Neuronal stem cell (in vitro differentiated cells): ENCODE measurements around the gene KRTDAP.

ENCODE experiments used
- DNase-seq: peaks from one replicate; pipeline ENCODE4 v3.0.0-alpha.2; 2013; ENCODE audit warnings: low spot score
- H2AFZ ChIP-seq: one replicate; pipeline ENCODE4 v1.6.1; 2013; ENCODE audit warnings: mild to moderate bottlenecking, low read length, inconsistent platforms
- H2AK5ac ChIP-seq: 2 replicates; pipeline ENCODE4 v1.6.1; 2013; ENCODE audit warnings: low read depth, mild to moderate bottlenecking, inconsistent platforms, low read length, moderate library complexity, mixed read lengths
- H2BK120ac ChIP-seq: 2 replicates; pipeline ENCODE4 v1.6.1; 2013; ENCODE audit warnings: low read depth, mild to moderate bottlenecking, inconsistent platforms, low read length, moderate library complexity, mixed read lengths
- H2BK12ac ChIP-seq: one replicate; pipeline ENCODE4 v1.6.1; 2013; ENCODE audit warnings: low read length, inconsistent platforms
- H2BK15ac ChIP-seq: 2 replicates; pipeline ENCODE4 v1.6.1; 2013; ENCODE audit warnings: mild to moderate bottlenecking, low read length, inconsistent platforms, mixed read lengths
- H2BK5ac ChIP-seq: one replicate; pipeline ENCODE4 v1.6.1; 2013; ENCODE audit warnings: inconsistent platforms, mild to moderate bottlenecking, low read length, moderate library complexity
- H3K14ac ChIP-seq: one replicate; pipeline ENCODE4 v1.6.1; 2013; ENCODE audit warnings: low read length, inconsistent platforms
- H3K18ac ChIP-seq: 2 replicates; pipeline ENCODE4 v1.6.1; 2013; ENCODE audit warnings: low read length, inconsistent platforms
- H3K23ac ChIP-seq: 2 replicates; pipeline ENCODE4 v1.6.1; 2013; ENCODE audit warnings: low read depth, mild to moderate bottlenecking, mixed read lengths, low read length, inconsistent platforms; ENCODE audit not compliant: poor library complexity
- H3K27ac ChIP-seq: replicated peaks from 3 replicates; pipeline ENCODE4 v1.5.1; 2013; ENCODE audit warnings: low read length, inconsistent platforms
- H3K27me3 ChIP-seq, 3 experiments: 2 replicates each; pipeline ENCODE4 v1.6.1; 2013; ENCODE audit warnings: low read length in 3 of 3, mild to moderate bottlenecking in 2 of 3, inconsistent platforms in 1 of 3, low read depth in 1 of 3, mixed read lengths in 1 of 3, moderate library complexity in 1 of 3; ENCODE audit not compliant: control insufficient read depth in 3 of 3, insufficient read depth in 3 of 3
- H3K36me3 ChIP-seq, 2 donors: replicated peaks in 1 of 2; 2 replicates each; pipeline ENCODE4 v1.6.1; 2013; ENCODE audit warnings: low read length in 2 of 2; ENCODE audit not compliant: control insufficient read depth in 2 of 2, insufficient read depth in 2 of 2
- H3K4ac ChIP-seq: 2 replicates; pipeline ENCODE4 v1.6.1; 2013; ENCODE audit warnings: inconsistent platforms, mild to moderate bottlenecking, low read length, moderate library complexity
- H3K4me1 ChIP-seq, 2 donors: 1 replicate in 1 of 2; 2 replicates in 1 of 2; pipeline ENCODE4 v1.6.1; 2013; ENCODE audit warnings: low read length in 2 of 2, low read depth in 1 of 2; ENCODE audit not compliant: control insufficient read depth in 2 of 2, insufficient read depth in 1 of 2
- H3K4me2 ChIP-seq: one replicate; pipeline ENCODE4 v1.6.1; 2013; ENCODE audit warnings: mild to moderate bottlenecking, low read length, inconsistent platforms; ENCODE audit not compliant: insufficient read depth, poor library complexity, severe bottlenecking
- H3K4me3 ChIP-seq, 2 donors: 2 replicates each; pipeline ENCODE4 v1.5.1; 2013; ENCODE audit warnings: low read length in 2 of 2, mild to moderate bottlenecking in 2 of 2, inconsistent platforms in 1 of 2, moderate library complexity in 1 of 2
- H3K79me1 ChIP-seq: one replicate; pipeline ENCODE4 v1.6.1; 2013; ENCODE audit warnings: low read depth, mild to moderate bottlenecking, inconsistent platforms, low read length, moderate library complexity
- H3K9ac ChIP-seq: one replicate; pipeline ENCODE4 v1.6.1; 2013; ENCODE audit warnings: mild to moderate bottlenecking, low read depth, low read length, inconsistent platforms; ENCODE audit not compliant: poor library complexity
- H3K9me3 ChIP-seq, 2 donors: replicated peaks in 1 of 2; 2 replicates each; pipeline versions ENCODE3 to v1.6.1; 2013; ENCODE audit warnings: low read length in 2 of 2, mild to moderate bottlenecking in 2 of 2, inconsistent platforms in 1 of 2, low read depth in 1 of 2, mixed read lengths in 1 of 2, moderate library complexity in 1 of 2; ENCODE audit not compliant: control insufficient read depth in 2 of 2, insufficient read depth in 1 of 2
- H4K8ac ChIP-seq: one replicate; pipeline ENCODE4 v1.6.1; 2013; ENCODE audit warnings: low read depth, mild to moderate bottlenecking, inconsistent platforms, low read length, moderate library complexity
- H4K91ac ChIP-seq: one replicate; pipeline ENCODE4 v1.6.1; 2013; ENCODE audit warnings: low read length, low read depth, mild to moderate bottlenecking, inconsistent platforms; ENCODE audit not compliant: poor library complexity
- WGBS, 2 donors: extraction: QIAGEN DNeasy Blood & Tissue Kit; methylation state at CpG; one replicate each; pipeline ENCODE4 v1.1.7; 2013; ENCODE audit warnings: missing lambda C conversion rate in 2 of 2, mixed read lengths in 1 of 2; ENCODE audit not compliant: insufficient read length in 2 of 2, insufficient replicate concordance in 1 of 2; ENCODE audit errors: extremely low coverage in 2 of 2; 5-methylcytosine and 5-hydroxymethylcytosine counted together

KRTDAP gene

DNA sequence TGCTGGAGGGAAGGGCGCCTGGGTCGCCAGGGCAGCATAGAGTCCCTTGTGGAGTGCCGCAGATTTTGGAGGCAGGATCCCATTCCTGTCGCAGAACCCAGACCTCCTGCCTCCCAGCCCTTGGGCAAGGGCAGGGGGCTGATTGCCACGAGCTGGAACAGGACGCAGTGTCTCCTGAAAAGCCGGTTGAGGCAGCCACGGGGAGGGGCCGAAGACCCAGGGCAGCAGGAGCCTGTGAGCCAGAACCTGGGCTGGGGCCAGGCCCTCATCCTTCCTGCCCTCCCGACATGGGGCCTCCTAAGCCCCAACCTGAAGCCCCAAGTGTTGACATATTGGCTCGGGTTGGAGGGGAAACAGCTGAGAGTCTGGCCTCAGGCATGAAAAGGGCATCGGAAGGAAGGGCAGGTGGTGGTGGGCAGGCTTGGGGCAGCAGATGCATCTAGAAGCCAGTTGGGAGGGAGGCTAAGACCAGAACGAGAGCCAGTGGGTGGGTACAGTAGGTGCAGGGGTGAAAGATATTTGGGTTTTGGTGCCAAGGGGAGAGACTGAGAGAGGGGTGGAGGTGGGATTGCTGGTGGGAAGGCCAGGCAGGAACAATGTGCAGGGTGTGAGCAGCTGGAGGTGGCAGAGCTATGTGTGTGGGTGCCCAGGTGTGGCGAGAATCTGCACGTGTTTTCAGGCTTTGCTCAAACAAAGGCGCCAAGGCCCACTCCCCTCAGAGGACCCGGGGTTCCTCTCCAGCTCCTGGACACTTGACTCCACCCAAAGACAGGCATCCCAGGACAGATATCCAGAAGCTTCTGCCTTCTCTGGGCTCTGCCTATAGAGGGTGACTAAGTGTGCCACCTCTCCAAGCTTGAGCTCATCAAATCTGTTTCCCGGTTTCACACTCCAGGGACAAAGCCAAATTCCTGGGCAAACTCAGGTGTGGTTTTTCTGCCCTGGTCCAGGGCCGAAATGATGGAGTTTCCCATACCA, 39.3 kb upstream of the KRTDAP start:
- WGBS, 2 donors = no CpG with 5 or more reads among the region's 19 CpGs
- no peak overlapping the region for H2BK5ac ChIP-seq
- H3K18ac ChIP-seq = peak overlapping the region; percentile 35
- peaks cover 0 to 44% (median 13%) of the 10 kb centered on the region in 3 experiments for H3K27me3 ChIP-seq
- H3K4me1 ChIP-seq = peaks cover 0 to 15% of the 10 kb centered on the region in 2 donors
- no peak overlapping the region for H3K4ac ChIP-seq
- no peaks in the 10 kb centered on the region for H3K36me3 ChIP-seq
- no peak overlapping the region for H2AFZ ChIP-seq
- H3K9me3 ChIP-seq = peaks cover 0 to 2% of the 10 kb centered on the region in 2 donors
- H3K27ac ChIP-seq = no peak overlapping the region
- H2BK15ac ChIP-seq = no peak overlapping the region
- no peak for DNase-seq
- H2BK120ac ChIP-seq = no peak overlapping the region
- no peaks in the 10 kb centered on the region for H3K79me1 ChIP-seq
- no peak overlapping the region for H3K9ac ChIP-seq
- H2BK12ac ChIP-seq = no peak overlapping the region
- H4K8ac ChIP-seq = no peak overlapping the region
- H2AK5ac ChIP-seq = no peak overlapping the region
- no peak overlapping the region for H3K14ac ChIP-seq
- no peak overlapping the region for H3K4me3 ChIP-seq
- peak overlapping the region; percentile 86 for H4K91ac ChIP-seq
- H3K23ac ChIP-seq = peak overlapping the region; percentile 36
- no peak overlapping the region for H3K4me2 ChIP-seq

DNA sequence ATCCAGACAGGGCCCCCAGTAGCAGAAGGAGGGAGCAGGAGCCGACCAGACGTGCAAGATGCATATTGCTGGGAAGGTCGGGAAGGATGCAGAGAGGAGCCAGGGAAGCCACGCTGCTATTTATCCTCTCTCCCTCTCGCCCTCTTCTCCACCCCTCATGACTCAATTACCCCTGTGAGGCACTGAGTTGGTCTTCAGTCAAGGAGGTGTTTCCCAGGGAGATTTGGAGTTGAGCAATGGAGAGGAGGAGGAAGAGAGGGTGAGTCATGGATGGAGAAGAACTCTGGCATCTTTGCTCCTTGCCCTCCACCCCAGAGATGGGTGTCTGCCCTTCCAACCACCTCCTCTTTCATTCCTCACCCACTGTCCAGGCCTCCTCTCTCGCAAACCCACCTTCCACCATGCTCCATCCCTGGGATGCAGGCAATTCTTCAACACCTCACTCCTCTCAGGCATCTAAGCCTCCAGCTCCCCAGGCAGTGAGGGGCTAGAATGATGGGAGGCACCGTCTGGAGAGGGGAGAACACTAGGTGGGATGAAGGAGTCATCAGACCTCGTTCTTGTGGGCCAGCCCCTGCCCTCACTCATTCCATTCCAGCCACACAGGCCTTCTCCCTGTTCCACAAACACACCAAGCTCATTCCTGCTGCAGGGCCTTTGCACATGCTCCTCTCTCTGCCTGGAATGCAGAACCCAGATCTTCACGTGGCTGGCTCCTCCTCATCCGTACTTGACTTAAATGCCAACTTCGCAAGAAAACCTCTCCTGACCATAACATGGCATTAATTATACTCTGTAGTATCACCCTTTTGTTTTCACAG, 38.2 kb upstream of the KRTDAP start, which contains the start of gene SBSN:
Gene SBSN (minus strand): TSS at position 94 of the 821 bp plus-strand sequence. CDS start 30 bp downstream, at position 64.
- H3K14ac ChIP-seq = peak within 1 kb of the TSS; percentile 49
- no peak within 1 kb of the TSS for H3K4me2 ChIP-seq
- H2BK120ac ChIP-seq = no peak within 1 kb of the TSS
- no peak for DNase-seq
- H2BK12ac ChIP-seq = no peak within 1 kb of the TSS
- H4K91ac ChIP-seq = no peak within 1 kb of the TSS
- H3K79me1 ChIP-seq = no peaks in the 10 kb centered on the region
- peak within 1 kb of the TSS; percentile 72 for H2BK15ac ChIP-seq
- H4K8ac ChIP-seq = no peak within 1 kb of the TSS
- H3K4me1 ChIP-seq = peaks cover 0 to 15% of the 10 kb centered on the region in 2 donors
- H3K4ac ChIP-seq = no peak within 1 kb of the TSS
- no peak within 1 kb of the TSS for H2BK5ac ChIP-seq
- no peak within 1 kb of the TSS for H3K27ac ChIP-seq
- WGBS, 2 donors = no CpG with 5 or more reads among the region's 11 CpGs
- H3K27me3 ChIP-seq = peaks cover 0 to 53% (median 4%) of the 10 kb centered on the region in 3 experiments
- H3K36me3 ChIP-seq = no peaks in the 10 kb centered on the region
- H3K9me3 ChIP-seq = peaks cover 0 to 2% of the 10 kb centered on the region in 2 donors
- H3K9ac ChIP-seq = no peak within 1 kb of the TSS
- peak within 1 kb of the TSS; percentile 37 for H3K23ac ChIP-seq
- no peak within 1 kb of the TSS for H3K4me3 ChIP-seq
- H2AFZ ChIP-seq = no peak within 1 kb of the TSS
- H3K18ac ChIP-seq = peak within 1 kb of the TSS; percentile 30
- no peak within 1 kb of the TSS for H2AK5ac ChIP-seq

DNA sequence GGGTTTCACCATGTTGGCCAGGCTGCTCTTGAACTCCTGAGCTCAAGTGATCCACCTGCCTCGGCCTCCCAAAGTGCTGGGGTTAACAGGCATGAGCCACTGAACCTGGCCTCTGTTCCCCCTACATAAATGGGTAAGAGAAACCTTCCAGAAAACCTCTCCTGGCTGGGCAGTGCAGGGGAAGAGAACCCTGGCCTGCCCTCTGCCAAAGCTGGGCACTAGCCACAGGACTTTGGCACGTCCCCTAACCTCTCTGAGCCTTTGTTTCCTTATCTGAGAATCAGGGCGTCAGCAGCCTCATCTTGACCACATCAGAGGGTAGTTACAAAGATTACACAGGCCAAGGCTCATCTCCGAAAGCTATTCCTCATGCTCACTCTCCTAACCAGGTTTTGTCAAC, 35.6 kb upstream of the KRTDAP start:
- Histone ChIP-seq H3K14ac (no peak overlapping the region), H2BK5ac (no peak overlapping the region), H2AFZ (no peak overlapping the region), H3K27me3 (peaks cover 0 to 62% (median 0%) of the 10 kb centered on the region in 3 experiments), H2BK12ac (no peak overlapping the region), H3K4me3 (no peak overlapping the region), H3K36me3 (no peaks in the 10 kb centered on the region), H3K4me1 (peaks cover 6 to 11% of the 10 kb centered on the region in 2 donors), H3K79me1 (no peaks in the 10 kb centered on the region), H4K8ac (no peak overlapping the region), H3K23ac (no peak overlapping the region), H3K4ac (no peak overlapping the region), H4K91ac (no peak overlapping the region), H3K4me2 (no peak overlapping the region), H2BK120ac (no peak overlapping the region), H3K27ac (no peak overlapping the region), H2BK15ac (no peak overlapping the region), H3K18ac (no peak overlapping the region), H2AK5ac (no peak overlapping the region), H3K9ac (no peak overlapping the region), H3K9me3 (no peaks in the 10 kb centered on the region)
- no CpG with 5 or more reads among the region's 4 CpGs for WGBS, 2 donors
- DNase-seq = no peak
